A673 (cell line): ENCODE results near the gene ZBTB45. TPM values are rescaled to one million over a fixed set of nuclear protein-coding genes. Genes with fewer than 3 reads are reported as not detected.

Experiments used
- BruUV-seq: library from RNA; stranded (reverse); fragments of 400-500 nt; replicated peaks from 2 replicates; lab custom pipeline; 2021; lab: Mats Ljungman, UMichigan
- CTCF ChIA-PET: fragments of 300-600 bp; sonication (Branson Sonifier 250); formaldehyde crosslinking; loops from one replicate; lab custom pipeline; 2022; ENCODE audit warnings: antibody characterized with exemption; lab: Charles Lee
- POLR2A ChIA-PET: fragments of 300-600 bp; sonication (Branson Sonifier 250); formaldehyde crosslinking; loops from one replicate; lab custom pipeline; 2022; ENCODE audit warnings: antibody characterized with exemption; ENCODE audit not compliant: low non-redundant PET; lab: Charles Lee
- DNase-seq: peaks from one replicate; pipeline ENCODE4 v3.0.0-alpha.2; 2015; ENCODE audit warnings: low spot score
- H3K27ac ChIP-seq: fragments of 200-600 bp; sonication (generic); 2 replicates; pipeline ENCODE4 v1.5.1; 2016; ENCODE audit warnings: mixed run types, low read depth, mild to moderate bottlenecking, mixed read lengths, antibody characterized with exemption, low read length; ENCODE audit not compliant: poor library complexity, severe bottlenecking
- H3K27me3 ChIP-seq: fragments of 200-600 bp; sonication (generic); replicated peaks from 2 replicates; pipeline ENCODE4 v1.6.1; 2017; ENCODE audit warnings: mixed run types, low read depth, mild to moderate bottlenecking, mixed read lengths, antibody characterized with exemption, low read length; ENCODE audit not compliant: insufficient read depth, poor library complexity
- H3K36me3 ChIP-seq: fragments of 200-600 bp; sonication (generic); 2 replicates; pipeline ENCODE4 v1.6.1; 2016; ENCODE audit warnings: mixed run types, mild to moderate bottlenecking, mixed read lengths, antibody characterized with exemption, low read length; ENCODE audit not compliant: insufficient read depth, poor library complexity, severe bottlenecking
- H3K4me1 ChIP-seq: fragments of 200-600 bp; sonication (generic); 2 replicates; pipeline ENCODE4 v1.6.1; 2017; ENCODE audit warnings: mixed run types, mild to moderate bottlenecking, mixed read lengths, antibody characterized with exemption, low read length; ENCODE audit not compliant: insufficient read depth, poor library complexity, severe bottlenecking
- H3K4me3 ChIP-seq: fragments of 200-600 bp; sonication (generic); 2 replicates; pipeline ENCODE4 v1.5.1; 2016; ENCODE audit warnings: low read depth, mixed run types, mild to moderate bottlenecking, mixed read lengths, low read length; ENCODE audit not compliant: poor library complexity, severe bottlenecking
- H3K9me3 ChIP-seq: fragments of 200-600 bp; sonication (generic); 2 replicates; pipeline ENCODE4 v1.6.1; 2016; ENCODE audit warnings: mixed run types, low read depth, mild to moderate bottlenecking, mixed read lengths, antibody characterized with exemption, low read length; ENCODE audit not compliant: poor library complexity, severe bottlenecking
- EZH2 ChIP-seq: fragments of 200-600 bp; sonication (generic); IDR thresholded peaks from 2 replicates; pipeline ENCODE4 v1.6.1; 2017; ENCODE audit warnings: borderline replicate concordance, low read depth, mild to moderate bottlenecking, mixed read lengths, antibody characterized with exemption, low read length; ENCODE audit not compliant: poor library complexity, severe bottlenecking
- intact Hi-C: fragments of 100-400 bp; cut with micrococcal nuclease; formaldehyde crosslinking; loops from one replicate; pipeline ENCODE4 v1.10.0; 2022; ENCODE audit not compliant: unreplicated experiment
- total RNA-seq: library from RNA; stranded (reverse); gene quantifications from 2 replicates; pipeline ENCODE4 v1.2.3, GENCODE V29; 2021
- TF ChIP-seq, protein P1 (sequence below): fragments of 300-800, 200-600 bp; sonication (generic); conservative IDR thresholded peaks from 2 replicates; pipeline ENCODE4 v1.5.1; 2017; ENCODE audit warnings: low read depth, mild to moderate bottlenecking, antibody characterized with exemption, low read length, moderate library complexity, mixed read lengths

ZBTB45 gene
- total RNA-seq, 1 experiment from 2014 or later, result 25.0 TPM

DNA sequence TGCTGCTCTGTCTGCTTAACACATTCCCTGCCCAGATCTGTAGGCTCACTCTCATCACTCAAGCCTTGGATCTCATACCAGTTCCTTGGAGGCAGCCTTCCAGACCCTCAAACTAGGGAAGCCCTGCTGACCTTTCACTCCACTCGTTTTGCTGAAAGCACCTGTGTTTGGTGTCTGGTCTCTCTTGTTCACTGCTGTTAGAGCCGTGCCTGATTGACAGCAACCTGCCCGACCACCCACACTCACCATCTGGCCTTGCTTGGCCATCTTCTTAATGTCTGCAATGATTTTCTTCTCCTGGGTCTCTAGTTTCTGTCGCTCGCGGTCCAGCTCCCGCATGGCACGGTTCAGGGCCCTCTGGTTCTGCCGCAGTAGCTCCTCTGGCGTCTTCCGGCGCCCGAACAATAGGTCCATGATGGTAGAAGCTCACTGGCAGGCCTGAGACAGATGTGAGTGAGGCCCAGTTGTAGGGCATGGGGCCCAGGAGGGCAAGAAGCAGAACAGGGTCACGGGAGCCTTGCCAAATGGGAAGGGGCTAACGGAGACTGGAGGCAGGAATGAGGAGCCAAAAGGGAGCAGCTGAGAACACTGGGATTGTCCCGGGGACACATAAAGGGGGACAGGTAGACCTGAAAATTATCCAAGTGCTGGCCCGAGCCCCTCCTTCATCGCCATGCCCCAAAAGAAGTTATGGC is 34.3 kb upstream of the ZBTB45 start:
- POLR2A ChIA-PET, result interaction anchor here (2.0 kb wide), 1 partner anchor 10 kb away, joined by 7 read pairs; the partner anchor contains the start of gene TRIM28
- H3K27ac ChIP-seq, result peak overlapping the region; percentile 90
- no peak for DNase-seq
- intact Hi-C loops, result no loop called here
- no peaks in the 10 kb centered on the region for H3K27me3 ChIP-seq
- H3K4me3 ChIP-seq, result peak overlapping the region; percentile 62
- no peaks in the 10 kb centered on the region for H3K9me3 ChIP-seq
- CTCF ChIA-PET, result no interaction called here
- H3K4me1 ChIP-seq, result peaks cover 12% of the 10 kb centered on the region
- H3K36me3 ChIP-seq, result peaks cover 52% of the 10 kb centered on the region
- TF ChIP-seq EZH2, result no peak
- TF ChIP-seq, protein P1, sequence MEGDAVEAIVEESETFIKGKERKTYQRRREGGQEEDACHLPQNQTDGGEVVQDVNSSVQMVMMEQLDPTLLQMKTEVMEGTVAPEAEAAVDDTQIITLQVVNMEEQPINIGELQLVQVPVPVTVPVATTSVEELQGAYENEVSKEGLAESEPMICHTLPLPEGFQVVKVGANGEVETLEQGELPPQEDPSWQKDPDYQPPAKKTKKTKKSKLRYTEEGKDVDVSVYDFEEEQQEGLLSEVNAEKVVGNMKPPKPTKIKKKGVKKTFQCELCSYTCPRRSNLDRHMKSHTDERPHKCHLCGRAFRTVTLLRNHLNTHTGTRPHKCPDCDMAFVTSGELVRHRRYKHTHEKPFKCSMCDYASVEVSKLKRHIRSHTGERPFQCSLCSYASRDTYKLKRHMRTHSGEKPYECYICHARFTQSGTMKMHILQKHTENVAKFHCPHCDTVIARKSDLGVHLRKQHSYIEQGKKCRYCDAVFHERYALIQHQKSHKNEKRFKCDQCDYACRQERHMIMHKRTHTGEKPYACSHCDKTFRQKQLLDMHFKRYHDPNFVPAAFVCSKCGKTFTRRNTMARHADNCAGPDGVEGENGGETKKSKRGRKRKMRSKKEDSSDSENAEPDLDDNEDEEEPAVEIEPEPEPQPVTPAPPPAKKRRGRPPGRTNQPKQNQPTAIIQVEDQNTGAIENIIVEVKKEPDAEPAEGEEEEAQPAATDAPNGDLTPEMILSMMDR, result no peak
- BruUV-seq, result no TSS peak

DNA sequence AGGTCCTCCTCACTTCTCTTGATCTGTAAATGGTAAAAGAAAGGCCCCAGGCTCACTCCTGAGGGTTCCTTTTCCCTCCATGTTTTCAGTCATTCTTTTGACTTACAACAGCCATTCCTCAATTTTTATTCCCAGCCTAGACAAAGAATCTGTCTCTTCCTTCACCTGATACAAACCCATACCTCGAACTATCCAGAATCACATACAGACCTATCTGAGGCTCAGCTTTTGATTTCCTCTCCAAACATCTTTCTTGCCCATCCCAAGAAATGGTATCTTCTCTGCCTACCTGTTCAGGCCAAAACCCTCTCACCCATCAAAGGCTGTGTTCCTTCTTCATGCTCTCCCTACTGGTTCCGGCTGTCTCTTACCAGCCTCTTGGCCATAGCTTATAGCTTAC is 33.0 kb upstream of the ZBTB45 start:
- no peaks in the 10 kb centered on the region for H3K27me3 ChIP-seq
- intact Hi-C loops, result no loop called here
- no peaks in the 10 kb centered on the region for H3K9me3 ChIP-seq
- H3K4me3 ChIP-seq, result no peak overlapping the region
- H3K27ac ChIP-seq, result no peak overlapping the region
- H3K36me3 ChIP-seq, result peaks cover 65% of the 10 kb centered on the region
- CTCF ChIA-PET, result no interaction called here
- peaks cover 12% of the 10 kb centered on the region for H3K4me1 ChIP-seq
- BruUV-seq, result no TSS peak
- TF ChIP-seq, protein P1, result no peak
- no peak for TF ChIP-seq EZH2
- POLR2A ChIA-PET, result no interaction called here
- no peak for DNase-seq

GRCh38 chr19:58551577-58552471 is 32.2 kb upstream of the ZBTB45 start:
- Histone ChIP-seq H3K4me3 (no peak overlapping the region), H3K27me3 (no peaks in the 10 kb centered on the region), H3K36me3 (peaks cover 71% of the 10 kb centered on the region), H3K9me3 (no peaks in the 10 kb centered on the region), H3K27ac (no peak overlapping the region), H3K4me1 (peaks cover 12% of the 10 kb centered on the region)
- intact Hi-C loops, result no loop called here
- no peak for TF ChIP-seq EZH2
- TF ChIP-seq, protein P1, result no peak
- BruUV-seq, result TSS peak; percentile 30
- ChIA-PET POLR2A (no interaction called here), CTCF (no interaction called here)
- DNase-seq, result no peak
